NCI-H187 treated with DMSO at 0.1 percent for 48 hours (cell line): Measurements from ENCODE around the gene SNX20.

Experiments
- DNase-seq: peaks from one replicate; lab custom pipeline; 2025; lab: John Stamatoyannopoulos, UW

SNX20 gene

DNA sequence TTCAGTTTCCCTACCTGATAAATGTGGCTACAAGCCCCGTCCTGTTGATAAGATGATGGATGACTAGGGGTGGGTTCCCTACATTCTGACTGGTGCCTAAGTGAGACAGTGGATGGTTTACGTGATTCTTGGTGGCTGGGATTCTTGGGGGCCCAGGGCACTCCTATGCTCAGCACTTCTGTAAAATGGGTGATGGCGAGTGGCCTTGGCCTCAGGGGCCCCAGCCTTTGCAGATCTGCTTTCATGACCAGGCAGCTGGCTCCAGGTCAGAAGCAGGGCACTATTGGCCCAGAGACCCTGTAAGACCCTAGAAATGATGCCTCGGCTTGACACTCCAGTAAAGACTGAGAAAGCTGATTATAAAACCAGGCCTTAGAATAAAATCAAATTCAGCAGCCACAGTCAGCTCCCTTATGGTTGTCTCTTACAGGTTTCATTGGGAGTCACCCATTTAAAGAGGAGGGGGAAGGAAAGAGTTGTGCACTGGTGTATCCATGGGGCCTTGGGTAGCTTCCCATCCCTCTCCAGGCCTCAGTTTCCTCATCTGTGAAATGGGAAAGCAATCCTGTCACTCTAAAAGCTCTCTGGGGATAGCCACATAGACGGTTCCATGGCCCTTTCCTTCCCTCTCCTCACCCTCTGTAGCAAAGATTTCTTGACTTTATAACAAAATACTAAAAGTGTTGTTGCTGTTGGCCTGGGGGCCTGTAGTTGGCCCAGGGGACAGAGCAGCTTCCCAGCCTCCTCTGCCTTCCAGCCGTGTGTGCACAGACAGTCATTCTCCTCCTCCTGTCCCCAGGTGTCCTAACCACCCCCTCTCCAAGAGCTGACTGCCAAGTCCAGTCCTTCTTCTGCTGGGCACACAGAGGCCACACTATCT, 1.2 kb downstream of the SNX20 start:
- no peak for DNase-seq

DNA sequence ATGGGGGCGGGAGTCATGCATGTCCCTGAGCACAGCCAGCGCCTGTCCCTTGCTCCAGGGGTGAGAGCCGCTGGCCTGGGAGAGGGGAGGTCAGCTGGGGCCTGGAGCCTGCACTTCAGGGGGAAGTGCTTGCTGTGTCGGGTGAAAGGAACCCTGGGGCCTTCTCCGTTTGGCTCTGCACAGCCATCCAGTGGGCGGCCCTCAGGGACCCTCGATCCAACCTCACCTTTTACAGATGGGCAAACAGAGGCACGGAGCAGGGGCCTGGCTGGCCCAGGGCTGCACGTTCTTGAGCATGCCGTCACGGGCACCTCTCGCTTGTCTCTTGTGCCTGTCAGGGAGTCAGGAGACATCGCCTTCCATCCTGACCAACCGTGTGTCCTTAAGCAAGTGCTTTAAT, 1.8 kb downstream of the SNX20 start:
- DNase-seq, result no peak

DNA sequence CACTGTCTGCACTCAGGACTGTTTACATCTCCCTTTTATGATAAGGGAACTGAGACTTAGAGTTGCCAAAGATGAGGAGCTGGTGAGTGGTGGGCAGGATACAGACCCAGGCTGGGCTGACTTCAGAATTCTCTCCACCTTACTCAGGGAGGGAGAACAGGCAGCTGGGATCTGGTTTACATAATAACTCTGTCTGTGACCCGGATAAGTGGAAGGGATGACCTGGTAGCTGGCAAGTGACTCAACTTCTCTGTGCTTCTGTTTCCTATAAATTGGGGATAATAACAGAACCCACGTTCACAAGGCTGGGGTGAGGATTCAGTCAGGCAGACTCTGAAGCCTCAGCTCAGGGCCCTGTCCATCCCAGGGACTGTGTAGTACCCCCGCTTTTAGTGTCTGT, 2.6 kb downstream of the SNX20 start:
- DNase-seq, result no peak

DNA sequence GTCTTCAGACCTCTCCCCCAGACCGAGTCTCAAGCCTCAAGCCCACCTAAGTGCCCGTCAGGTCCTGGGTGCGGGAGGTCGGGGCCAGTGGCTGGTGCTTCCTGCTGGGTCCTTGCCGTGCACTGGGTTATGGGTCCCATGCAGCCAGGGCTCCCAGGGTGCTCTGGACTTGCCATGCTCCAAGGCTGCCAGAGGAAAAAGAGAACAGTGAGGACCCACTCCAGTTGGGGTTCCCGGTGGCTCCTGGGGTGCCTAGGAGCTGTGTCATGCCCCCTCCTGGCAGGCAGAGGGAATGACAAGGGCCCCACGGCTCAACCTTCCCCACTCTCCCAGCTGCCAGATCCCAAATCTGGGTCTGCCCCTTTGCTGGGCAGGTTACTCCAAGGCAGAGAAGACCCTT, 3.8 kb downstream of the SNX20 start:
- DNase-seq, result no peak

DNA sequence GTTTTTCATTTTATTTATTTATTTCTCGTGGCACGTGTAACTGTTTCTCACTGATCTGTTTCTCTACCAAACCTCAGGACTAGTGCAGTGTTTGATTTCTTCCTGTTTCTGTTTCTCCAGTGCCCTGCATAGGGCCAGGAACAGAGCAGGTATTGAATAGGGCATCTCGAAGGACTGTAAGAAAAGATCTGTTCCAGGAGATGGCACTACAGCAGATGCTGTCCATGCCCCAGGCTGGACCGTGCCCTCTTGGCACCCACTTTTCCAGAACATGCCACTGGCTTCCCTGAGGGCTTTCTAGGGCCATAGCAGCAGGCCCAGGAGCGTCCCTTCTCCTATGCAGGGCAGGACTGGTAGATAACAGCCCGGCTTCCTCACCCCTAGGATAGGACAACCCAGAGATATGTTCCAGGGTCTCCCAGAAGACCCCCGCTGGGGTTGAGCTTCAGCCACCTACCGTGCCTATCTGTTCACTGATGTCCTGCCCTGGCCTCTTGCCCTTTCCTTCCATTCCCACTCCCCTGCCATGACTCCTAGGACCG, 4.4 kb downstream of the SNX20 start:
- DNase-seq, result no peak

DNA sequence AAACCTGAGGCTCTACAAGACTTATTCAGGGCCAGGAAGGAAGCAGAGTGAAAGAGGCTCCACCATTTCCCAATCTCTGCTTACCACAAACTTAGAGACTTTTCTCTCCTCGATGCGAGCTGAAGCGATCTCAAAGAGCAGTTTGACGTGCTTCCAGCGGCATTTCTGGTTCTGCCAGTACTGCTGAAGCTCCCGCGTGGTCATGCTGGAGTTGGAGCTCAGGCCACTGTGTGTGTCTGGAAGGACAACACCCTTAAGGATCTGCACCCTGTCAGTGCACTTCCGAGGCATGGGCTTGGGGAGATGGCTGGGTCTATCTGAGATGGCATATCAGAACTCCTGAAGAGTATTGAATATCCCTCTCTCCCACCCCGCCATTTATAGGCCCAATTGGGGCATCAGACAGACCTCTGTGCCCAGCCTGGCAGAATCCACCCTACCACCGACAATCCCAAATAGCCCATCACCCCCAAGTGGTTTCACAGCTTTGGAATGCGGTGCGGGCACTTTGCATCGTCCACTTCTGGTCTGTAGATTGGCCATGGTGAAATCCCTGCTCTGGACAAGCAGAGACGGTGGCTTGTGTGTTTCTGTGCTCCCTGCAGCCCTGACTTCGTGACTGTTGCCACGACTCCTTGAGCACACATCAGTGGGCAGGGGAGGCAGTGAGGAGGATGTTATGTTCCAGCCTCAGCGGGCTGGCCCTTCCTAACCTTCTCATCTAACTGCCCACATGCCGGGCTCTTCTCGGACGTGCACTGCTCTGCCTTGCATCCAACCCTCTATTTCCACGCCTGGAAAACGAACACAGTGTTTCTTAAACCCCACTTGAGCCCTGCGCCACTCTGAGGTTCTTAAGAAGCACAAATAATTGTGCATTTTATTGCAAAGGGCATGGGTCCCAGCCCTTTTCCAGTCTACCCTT, 5.2 kb downstream of the SNX20 start:
- no peak for DNase-seq

DNA sequence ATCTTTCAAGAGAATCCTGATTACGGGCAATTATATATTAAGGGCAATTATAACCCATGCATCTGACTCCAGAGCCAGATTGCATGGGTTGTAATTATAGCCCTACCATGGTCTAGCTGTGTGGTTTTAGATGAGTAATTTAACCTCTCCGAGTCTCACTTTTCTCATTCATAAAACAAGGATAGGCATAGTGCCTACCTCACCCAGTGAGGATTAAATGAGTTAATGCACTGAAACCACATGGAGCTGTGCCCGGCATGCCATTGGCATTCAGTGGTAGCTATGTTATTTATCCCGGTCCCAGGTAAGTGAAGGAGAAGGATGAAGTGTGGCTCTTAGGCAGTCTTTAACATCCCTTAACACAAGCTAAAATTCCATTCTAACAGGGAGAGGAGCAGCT, 6.3 kb downstream of the SNX20 start:
- no peak for DNase-seq

DNA sequence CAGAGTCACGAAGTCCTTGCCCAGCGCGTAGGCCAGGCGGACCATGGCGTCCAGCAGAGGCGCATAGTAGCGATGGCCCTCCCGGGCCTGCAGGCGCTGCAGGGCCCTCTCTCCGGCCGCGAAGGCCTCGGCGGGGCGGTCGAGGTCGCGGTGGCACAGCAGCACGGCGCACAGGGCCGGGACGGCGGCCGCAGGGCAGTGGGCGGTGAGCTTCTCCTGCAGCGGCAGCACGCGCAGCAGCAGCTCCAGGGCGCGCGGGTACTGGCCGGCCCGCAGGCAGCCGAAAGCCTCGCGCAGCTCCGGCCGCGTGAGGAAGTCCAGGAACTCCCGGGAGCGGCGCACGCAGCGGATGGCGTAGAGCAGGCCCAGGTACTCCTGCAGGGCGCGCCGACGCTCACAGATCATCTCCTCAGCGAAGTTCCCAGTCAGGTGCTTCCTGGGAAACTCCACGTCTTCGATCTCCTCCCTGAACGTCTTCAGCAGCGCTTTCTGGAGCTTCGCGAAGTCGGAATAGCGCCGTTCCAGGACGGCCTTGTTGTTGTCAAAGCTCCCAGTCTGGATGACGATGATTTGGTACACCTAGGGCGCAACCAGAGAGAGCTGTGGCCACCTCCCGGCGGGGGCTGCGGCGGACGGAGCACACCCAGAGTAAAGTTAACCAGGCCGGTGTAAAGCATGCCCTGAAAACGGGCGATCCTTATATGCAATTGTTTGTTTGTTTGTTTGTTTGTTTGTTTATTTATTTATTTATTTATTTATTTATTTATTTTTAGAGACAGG, 7.4 kb downstream of the SNX20 start:
- DNase-seq, result no peak

DNA sequence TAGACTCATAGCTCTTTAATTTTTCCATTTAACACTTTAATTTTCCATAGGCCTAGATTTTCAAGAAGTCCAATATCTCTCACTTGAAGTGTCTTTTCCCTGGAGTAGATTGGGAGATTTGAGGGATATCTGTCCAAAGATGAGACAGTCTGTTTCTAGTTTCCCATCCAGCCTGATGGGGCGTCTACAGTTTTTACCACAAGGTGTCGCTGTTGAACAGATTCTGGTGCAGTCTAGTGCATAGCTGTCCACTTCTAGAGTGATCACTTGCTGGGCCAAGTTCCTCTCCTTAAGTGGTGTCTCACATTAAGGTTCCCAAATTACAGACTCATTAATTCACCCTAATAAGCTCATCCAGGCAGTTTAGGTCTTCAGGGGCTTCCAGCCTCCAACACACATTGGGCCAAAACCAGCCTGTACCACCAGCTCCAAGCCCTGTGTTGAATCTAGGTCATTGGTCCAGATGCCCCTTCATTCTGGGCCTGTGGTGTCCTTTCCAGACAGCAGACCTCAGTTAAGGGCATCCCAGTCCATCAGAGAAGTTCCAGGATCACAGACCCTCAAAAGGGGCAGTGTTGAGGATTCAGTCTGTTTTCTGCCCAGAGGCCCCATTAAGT, 9.4 kb downstream of the SNX20 start:
- DNase-seq, result no peak

DNA sequence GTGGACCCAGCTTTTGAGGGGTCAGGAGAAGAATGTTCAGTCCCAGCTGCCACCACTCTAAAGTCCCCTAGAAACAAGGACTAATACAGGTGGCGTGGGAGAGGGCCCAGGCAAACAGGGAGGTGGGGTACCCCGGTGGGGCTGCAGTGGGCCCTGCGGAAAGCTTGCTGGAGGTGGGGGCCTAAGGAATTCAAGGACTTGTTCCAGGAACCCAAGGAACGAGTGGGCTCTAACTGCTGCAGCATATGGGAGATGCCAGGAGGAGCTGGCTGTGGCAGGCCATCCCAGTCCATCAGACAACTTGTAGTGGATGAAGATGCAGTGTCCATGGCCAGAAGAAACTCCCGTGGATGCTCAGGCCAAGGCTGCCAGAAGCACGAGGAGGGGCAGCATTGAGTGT, 10.6 kb downstream of the SNX20 start:
- DNase-seq, result no peak

DNA sequence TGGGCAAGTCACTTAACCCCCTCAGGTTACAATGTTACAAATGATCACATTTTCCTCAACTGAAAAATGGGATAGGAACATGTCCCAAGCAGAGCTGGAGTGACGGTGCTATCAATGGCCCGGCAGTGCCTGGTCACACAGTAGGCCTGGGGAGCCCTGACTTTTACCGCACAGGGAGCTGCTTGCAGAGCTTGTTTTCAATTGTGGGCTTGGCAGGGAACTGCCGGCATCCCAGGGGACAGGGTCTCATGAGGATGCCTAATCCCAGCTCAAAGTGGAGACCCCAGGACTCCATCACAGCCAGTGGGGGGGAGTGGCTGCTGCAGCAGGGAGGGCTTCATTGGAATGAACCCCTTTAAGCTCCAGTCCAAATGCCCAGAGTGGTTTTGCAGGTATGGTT, 11.4 kb downstream of the SNX20 start:
- no peak for DNase-seq

DNA sequence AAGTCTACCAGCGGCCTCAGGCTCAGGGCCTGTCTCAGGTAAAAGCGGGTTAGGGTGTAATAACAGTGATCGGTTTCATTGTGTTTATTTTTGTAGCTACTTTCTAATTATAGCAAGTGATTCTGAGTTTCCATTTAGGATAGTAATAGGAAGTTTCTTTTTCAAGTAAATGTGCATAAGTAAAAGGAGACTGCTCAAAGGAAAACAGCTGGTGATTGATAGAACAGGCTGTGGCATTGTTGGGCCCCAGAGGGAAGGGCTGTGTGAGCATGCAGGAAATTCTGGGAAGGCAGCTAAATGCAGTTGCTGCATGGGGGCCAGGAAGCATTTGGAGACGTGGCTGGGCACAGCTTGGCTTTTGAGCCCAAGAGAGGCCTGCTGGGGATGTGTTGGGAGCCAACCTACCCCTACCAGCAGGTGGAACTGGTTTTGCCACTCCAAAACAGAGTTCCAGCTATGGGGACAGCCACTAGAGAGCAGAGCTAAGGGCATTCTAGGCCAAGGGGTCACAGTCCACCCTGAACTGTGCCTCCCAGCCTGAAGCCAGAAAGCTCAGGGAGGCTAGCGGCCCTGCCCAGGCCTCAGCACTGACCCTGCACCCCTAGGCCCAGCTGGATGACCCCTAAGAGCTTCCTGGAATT, 12.6 kb downstream of the SNX20 start:
- no peak for DNase-seq

DNA sequence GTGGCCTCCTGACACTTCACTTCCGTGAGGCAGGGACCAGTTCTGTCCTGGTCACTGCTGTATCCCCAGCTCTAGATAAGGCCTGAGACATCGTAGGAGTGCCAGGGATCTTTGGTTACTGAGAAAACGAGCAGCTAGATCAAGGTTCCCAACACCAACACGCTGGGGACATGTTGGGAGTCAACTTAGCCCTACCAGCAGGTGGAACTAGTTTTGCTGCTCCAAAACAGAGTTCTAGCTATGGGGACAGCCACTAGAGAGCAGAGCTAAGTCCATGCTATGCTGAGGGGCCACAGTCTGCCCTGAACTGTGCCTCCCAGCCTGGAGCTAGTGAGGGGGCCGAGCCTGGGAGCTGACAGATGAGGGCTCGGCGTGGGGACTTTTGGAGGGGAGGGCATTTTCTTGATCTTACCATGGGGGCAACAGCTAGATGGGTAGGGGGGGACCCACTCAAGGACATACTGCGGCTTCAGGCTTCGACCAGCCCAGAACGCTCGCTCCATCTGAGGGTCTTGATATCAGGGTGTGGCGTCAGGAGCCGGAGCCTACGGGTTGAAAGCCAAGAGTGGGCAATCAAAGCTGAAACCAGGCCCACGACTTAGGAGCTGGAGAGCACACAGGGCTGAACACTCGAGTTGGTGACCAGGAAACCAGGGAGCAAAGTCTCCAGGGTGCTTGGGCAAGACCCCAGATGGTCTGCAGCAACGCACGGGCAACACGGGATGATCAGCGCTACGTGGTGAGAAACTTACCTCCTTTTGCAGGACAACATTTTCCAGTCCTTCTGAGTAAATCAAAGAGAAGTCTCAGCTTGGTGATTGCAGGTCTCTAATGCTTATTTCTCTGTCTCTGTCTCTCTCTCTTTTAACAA, 13.4 kb downstream of the SNX20 start:
- DNase-seq, result no peak

DNA sequence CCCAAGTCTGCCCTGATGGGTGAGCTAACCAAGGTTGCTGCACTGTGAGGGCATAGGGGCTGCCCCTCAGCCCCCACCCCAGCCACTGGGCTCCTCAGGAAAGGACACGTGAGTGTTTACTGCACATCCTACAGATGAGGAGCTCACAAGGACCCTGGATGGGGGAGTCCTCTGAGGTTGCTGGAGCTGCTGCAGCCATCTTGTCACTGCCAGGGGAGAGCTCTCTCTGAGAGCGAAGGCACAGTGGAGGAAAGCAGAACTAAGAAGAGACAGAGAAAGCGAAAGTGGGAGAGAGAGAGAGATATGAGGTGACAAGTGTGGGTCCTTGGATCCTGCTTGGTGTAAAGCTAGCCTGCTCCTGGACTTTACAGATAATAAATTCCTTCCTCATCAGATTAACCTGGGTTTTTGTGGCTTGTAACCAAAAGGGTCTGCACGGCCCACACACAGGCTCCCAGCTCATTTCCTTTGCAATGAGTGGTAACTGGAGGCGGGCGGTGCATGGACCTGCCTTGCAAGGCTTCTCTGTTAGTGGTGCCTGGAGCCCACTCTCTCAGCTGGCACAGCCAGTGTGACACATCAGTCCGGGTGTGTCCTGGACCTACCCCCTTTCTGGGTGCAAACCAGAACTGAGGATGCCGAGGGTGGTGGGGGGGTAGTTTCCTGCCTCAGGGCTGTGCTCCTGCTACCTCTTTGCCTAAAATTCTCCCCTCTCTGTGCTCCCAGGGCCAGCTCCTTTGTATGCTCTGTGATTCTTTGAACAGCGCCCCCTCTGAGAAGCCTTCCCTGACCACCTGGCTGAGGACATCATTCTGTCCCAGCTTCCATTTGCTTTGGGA, 14.2 kb downstream of the SNX20 start:
- DNase-seq, result no peak

DNA sequence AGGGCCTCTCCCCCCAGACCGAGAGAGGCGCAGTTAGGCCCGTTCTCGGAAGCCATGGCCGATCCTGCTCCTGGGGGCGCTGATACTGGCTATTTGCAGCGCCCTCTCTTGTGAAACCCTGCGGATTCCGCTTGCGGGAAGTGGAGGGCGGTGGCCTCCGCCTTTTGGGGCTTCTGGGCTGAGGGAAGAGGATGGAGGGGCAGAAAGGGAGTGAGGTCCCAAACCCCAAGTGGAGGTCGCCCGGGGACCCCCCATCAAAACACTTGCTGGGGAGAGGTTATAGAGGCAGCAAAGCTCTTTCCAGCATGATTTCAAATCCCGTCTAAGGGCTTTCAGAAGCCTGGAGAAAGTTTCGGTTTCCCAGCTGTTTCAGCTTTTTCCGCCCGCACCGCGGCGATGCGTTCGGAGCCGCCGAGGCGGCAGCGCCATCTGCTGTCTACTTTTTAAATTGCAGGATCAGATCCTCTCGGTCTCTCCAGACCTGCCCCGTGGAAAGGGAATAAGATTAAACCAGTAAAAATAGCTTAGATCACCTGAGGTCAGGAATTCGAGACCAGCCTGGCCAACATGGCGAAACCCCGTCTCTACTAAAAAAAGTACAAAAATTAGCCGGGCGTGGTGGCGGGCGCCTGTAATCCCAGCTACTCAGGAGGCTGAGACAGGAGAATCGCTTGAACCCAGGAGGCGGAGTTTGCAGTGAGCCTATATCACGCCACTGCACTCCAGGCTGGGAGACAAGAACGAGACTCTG, 15.8 kb downstream of the SNX20 start:
- DNase-seq, result no peak

DNA sequence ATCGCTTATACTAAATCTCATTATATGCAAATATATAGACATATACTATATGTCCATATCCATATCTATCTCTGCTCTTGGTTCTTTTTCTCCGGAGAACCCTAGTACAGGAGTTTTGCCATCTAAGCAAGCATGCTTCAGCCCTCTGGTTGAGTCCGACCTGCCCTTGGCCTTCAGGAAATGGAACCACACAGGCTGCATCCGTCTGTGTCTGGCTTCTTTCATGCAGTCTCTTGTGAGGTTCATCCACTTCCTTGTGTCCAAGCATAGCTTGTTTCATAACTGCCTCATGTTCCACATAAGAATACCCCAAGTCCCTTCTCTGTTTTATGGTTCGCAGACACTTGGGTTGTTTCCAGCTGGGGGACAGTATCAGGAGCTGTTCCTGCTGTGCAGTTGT, 16.8 kb downstream of the SNX20 start:
- DNase-seq, result no peak

DNA sequence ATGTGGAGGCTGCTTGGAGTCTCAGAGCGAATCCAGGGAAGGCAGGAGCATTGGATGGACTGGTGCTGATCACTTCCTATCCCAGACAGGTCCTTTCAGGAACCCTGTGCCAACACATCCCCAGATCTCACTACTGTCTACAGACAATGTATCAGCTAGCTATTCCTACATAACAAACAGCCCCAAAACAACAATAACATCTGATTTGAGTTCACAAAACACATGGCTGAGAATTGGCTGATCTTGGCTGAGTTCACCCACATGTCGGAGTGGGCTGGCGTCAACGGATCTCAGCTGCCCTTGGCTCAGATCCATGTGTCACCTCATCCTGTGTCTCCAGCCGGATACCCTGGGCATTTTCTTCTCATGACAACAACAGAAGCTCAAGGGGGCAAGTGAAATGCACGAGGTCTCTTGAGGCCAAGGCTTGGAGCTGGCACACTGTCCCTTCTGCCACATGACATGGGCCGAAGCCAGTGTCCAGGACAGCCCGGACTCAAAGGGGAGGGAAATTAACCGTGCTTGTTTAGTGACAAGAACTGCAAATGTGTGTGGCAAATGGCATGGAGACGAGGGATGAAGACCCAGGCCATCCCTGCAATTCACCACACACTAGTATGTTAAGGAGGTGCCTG, 18.7 kb downstream of the SNX20 start:
- DNase-seq, result no peak

DNA sequence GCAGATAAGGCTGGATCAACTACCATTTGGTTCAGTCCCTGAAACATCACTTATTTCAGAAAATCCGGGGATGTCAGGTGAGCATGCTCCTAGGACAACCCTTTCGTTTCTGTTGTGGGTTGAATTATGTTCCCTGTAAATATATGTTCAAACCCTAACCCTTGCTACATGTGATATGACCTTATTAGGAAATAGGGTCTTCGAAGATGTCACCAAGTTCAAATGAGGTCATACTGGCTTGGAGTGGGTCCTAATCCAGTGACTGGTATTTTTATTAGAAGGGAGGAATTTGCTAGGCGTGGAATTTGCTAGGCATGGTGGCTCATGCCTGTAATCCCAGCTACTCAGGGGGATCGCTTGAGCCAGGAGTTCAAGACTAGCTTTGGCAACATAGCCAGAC, 21.3 kb downstream of the SNX20 start:
- DNase-seq, result no peak
